Activated CD8-positive, alpha-beta T cell treated with anti-CD3 and anti-CD28 coated beads, Interleukin-2, amount 10 ng/mL, durations not matched to agents 7 days and 5 days (primary cell): Measurements from ENCODE around the gene C10orf67. TPM values are rescaled to one million over a fixed set of nuclear protein-coding genes. Genes with fewer than 3 reads are reported as not detected.
"Not testable (repeated sequence)": the region's sequence is repeated elsewhere in the genome, so short reads cannot be mapped to it uniquely, and the experiment has no call there.

Experiments
- ATAC-seq: fragments of 150-1000 bp; cut with Tn5 transposase; one replicate; pipeline ENCODE4 v1.10.0; 2021; ENCODE audit warnings: moderate library complexity
- CTCF ChIA-PET: fragments of 350-600 bp; sonication (Branson Sonifier 250); formaldehyde crosslinking; loops from one replicate; lab custom pipeline; 2021; ENCODE audit warnings: antibody characterized with exemption; lab: Charles Lee
- POLR2A ChIA-PET: fragments of 350-600 bp; sonication (Branson Sonifier 250); formaldehyde crosslinking; loops from one replicate; lab custom pipeline; 2021; ENCODE audit warnings: antibody characterized with exemption; lab: Charles Lee
- DNase-seq: peaks from one replicate; pipeline ENCODE4 v3.0.0-alpha.2; 2020
- H3K27ac Mint-ChIP-seq: one replicate; pipeline ENCODE4 v1.8.0; 2021; ENCODE audit warnings: mild to moderate bottlenecking, mixed read lengths
- H3K27me3 Mint-ChIP-seq: one replicate; pipeline ENCODE4 v1.8.0; 2021; ENCODE audit warnings: low read depth, mixed read lengths
- H3K36me3 Mint-ChIP-seq: one replicate; pipeline ENCODE4 v1.8.0; 2021; ENCODE audit warnings: low read depth, mixed read lengths
- H3K4me1 Mint-ChIP-seq: one replicate; pipeline ENCODE4 v1.8.0; 2021; ENCODE audit warnings: low read depth, mixed read lengths
- H3K4me3 Mint-ChIP-seq: one replicate; pipeline ENCODE4 v1.8.0; 2021; ENCODE audit warnings: mild to moderate bottlenecking, mixed read lengths
- H3K9me3 Mint-ChIP-seq: one replicate; pipeline ENCODE4 v1.8.0; 2022; ENCODE audit warnings: mixed read lengths; ENCODE audit not compliant: insufficient read depth
- total RNA-seq, 2 experiments: library from RNA; stranded (reverse); gene quantifications; one replicate each; pipeline ENCODE4 v1.2.3, GENCODE V29; 2021

C10orf67 gene
- total RNA-seq, 2 experiments from 2014 or later = not detected

DNA sequence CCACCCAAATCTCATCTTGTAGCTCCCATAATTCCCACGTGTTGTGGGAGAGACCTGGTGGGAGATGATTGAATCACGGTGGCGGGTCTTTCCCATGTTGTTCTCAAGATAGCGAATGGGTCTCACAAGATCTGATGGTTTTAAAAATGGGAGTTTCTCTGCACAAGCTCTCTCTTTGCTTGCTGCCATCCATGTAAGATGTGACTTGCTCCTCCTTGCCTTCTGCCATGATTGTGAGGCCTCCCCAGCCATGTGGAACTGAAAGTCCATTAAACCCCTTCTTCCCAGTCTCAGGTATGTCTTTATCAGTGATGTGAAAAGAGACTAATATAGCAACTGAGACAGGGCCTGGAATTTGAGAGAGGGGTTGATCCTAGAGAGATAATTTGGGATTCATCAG is 91.7 kb downstream of the C10orf67 start:
- H3K4me1 Mint-ChIP-seq, H3K36me3 Mint-ChIP-seq, DNase-seq, H3K27ac Mint-ChIP-seq, CTCF ChIA-PET, H3K4me3 Mint-ChIP-seq, ATAC-seq, H3K9me3 Mint-ChIP-seq, H3K27me3 Mint-ChIP-seq, POLR2A ChIA-PET: not testable (repeated sequence)

DNA sequence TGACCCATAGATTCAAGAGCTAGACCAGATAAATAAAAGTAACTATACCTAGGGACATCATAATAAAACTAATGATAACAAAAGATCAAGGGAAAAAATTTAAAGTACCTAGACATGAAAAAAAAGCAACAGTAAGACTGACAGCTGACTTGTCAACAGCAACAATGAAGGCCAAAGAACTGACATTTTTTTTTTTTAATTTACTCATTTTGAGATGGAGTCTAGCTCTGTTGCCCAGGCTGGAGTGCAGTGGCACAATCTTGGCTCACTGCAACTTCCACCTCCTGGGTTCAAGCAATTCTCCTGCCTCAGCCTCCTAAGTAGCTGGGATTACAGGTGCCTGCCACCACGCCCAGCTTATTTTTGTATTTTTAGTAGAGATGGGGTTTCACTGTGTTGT is 102.8 kb downstream of the C10orf67 start:
- not testable (repeated sequence) for H3K36me3 Mint-ChIP-seq, H3K4me3 Mint-ChIP-seq

DNA sequence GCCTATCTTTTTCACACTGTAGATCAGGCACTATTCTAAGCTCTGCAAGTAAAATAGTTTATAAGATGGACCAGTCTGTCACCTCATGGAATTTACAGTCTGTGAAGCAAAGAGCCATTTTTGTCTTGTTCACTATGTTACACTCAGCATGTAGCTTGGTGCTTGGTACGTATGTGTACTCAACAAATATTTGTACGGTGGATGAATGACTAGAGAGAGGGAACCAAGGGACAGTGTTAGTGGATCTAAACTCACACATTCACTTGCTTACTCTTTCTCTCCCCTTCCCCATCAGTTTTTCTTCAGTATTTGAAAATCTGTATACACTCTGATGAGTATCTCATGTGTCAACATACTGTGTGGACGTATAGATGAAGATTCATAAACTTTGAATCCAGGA is 106.6 kb downstream of the C10orf67 start:
- ChIA-PET POLR2A (interaction anchor here (0.6 kb wide), 1 partner anchor 1334 kb away, joined by 3 read pairs; no protein-coding TSS in a partner anchor), CTCF (interaction anchor here (1.6 kb wide), 1 partner anchor 80 kb away, joined by 4 read pairs; no protein-coding TSS in a partner anchor)
- Mint-ChIP-seq H3K9me3 (no peaks in the 10 kb centered on the region), H3K4me3 (no peak overlapping the region), H3K27me3 (no peaks in the 10 kb centered on the region), H3K4me1 (no peaks in the 10 kb centered on the region), H3K27ac (no peak overlapping the region), H3K36me3 (no peaks in the 10 kb centered on the region)
- no peak for ATAC-seq
- no peak for DNase-seq

More for the DNA sequence above, 102.8 kb downstream of the C10orf67 start:
- CTCF ChIA-PET, DNase-seq, ATAC-seq, H3K9me3 Mint-ChIP-seq, POLR2A ChIA-PET, H3K27me3 Mint-ChIP-seq, H3K27ac Mint-ChIP-seq, H3K4me1 Mint-ChIP-seq: not testable (repeated sequence)

DNA sequence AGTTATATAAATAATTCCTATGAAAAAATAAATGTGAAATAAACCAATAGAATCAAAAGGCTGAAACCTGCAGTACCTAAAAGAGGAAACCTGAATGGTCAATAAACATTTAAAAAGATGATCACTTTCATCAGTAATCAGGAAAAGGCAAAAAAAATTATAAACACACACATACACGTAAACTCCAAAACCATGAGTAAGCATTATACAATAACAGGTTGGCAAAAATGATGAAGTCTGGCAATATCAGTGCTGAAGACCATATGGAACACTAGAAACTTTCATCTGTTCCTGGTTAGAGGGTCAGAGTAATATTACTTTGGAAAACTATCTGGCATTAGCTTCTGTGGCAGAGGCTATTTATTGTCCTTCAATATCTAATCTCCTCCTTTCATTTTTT is 114.0 kb downstream of the C10orf67 start:
- ChIA-PET POLR2A (no interaction called here), CTCF (no interaction called here)
- H3K9me3 Mint-ChIP-seq = no peaks in the 10 kb centered on the region
- H3K27me3 Mint-ChIP-seq = no peaks in the 10 kb centered on the region
- no peaks in the 10 kb centered on the region for H3K4me1 Mint-ChIP-seq
- ATAC-seq (no peak), DNase-seq (no peak)
- H3K4me3 Mint-ChIP-seq = no peak overlapping the region
- no peak overlapping the region for H3K27ac Mint-ChIP-seq
- no peaks in the 10 kb centered on the region for H3K36me3 Mint-ChIP-seq

DNA sequence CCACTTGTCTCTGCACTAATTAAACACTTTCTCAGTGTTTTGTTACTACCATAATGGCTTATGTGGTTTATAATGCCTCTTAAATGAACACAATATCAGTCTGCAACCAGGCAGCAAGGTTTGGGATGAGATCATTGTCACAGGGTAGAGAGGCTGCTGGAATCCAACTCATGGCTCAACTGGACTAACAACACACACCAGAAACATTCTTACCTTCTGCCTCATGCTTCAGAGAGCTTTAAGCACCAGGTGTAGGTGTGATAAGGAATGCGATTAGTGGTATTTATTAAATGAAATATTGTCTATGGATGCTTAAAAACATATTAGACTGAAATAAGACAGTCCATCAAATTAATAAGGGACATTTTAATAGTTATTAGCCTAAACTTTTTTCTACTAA is 127.1 kb downstream of the C10orf67 start:
- Mint-ChIP-seq H3K27ac (no peak overlapping the region), H3K36me3 (no peaks in the 10 kb centered on the region), H3K4me3 (no peak overlapping the region), H3K27me3 (peaks cover 13% of the 10 kb centered on the region), H3K4me1 (no peaks in the 10 kb centered on the region), H3K9me3 (no peaks in the 10 kb centered on the region)
- ChIA-PET POLR2A (no interaction called here), CTCF (no interaction called here)
- DNase-seq = no peak
- no peak for ATAC-seq

DNA sequence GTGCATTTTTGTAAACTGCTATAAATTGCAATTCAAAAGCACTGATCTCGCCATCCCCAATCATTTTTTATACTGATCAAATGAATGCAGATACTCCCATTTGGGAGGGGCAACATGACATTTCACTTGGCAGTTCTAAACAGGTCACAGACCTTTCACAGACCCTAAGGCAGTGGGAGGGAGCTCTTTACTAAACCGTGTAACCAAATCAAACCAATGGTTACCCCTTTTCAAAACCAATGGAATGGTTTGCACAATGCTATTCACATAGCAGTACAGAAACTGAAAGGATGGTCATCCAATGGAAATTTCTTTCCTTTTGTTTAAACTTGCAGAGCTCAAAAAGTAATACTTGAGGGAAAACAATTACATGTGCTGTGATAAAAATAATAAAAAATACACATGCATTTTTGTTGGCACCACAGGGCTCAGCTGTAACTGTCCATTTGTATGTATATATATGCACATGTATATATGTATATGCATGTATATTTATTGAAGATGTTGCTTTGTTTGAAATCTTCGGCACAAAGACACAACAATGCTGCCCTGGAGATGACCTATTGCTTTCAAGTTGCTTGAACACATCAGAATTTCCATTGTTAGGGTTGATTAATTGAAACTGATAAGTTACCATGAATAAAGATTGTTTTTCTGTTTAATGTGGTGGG is 138.5 kb downstream of the C10orf67 start:
- no peaks in the 10 kb centered on the region for H3K9me3 Mint-ChIP-seq
- no peak overlapping the region for H3K4me3 Mint-ChIP-seq
- H3K36me3 Mint-ChIP-seq = no peaks in the 10 kb centered on the region
- no peak for ATAC-seq
- POLR2A ChIA-PET = no interaction called here
- CTCF ChIA-PET = interaction anchor here (0.6 kb wide), 1 partner anchor 672 kb away, joined by 3 read pairs; no protein-coding TSS in a partner anchor
- DNase-seq = no peak
- H3K27me3 Mint-ChIP-seq = peaks cover 46% of the 10 kb centered on the region
- no peak overlapping the region for H3K27ac Mint-ChIP-seq
- H3K4me1 Mint-ChIP-seq = no peaks in the 10 kb centered on the region

DNA sequence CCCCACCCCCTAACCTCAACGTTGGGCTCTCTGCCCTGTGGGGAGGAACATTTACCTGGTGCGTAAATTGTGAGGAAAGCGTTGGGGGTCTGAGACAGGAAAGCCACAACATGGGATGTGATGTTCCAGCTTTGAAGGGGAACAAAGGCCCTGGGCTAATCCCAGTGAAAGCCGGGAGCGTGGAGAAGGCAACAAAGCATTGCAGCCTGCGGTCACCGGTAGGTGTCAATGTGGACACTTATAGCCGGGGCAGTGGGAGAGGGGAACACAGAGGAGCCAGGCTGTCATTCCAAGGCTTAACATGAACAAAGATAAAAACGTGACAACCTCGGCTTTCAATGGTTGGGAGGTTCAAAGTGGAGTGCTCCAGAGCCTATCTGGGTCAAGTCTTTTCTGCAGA is 139.8 kb downstream of the C10orf67 start:
- no peak overlapping the region for H3K27ac Mint-ChIP-seq
- ChIA-PET POLR2A (no interaction called here), CTCF (no interaction called here)
- H3K36me3 Mint-ChIP-seq = no peaks in the 10 kb centered on the region
- peaks cover 59% of the 10 kb centered on the region for H3K27me3 Mint-ChIP-seq
- DNase-seq = no peak
- no peak overlapping the region for H3K4me3 Mint-ChIP-seq
- no peaks in the 10 kb centered on the region for H3K9me3 Mint-ChIP-seq
- no peak for ATAC-seq
- H3K4me1 Mint-ChIP-seq = peaks cover 5% of the 10 kb centered on the region

DNA sequence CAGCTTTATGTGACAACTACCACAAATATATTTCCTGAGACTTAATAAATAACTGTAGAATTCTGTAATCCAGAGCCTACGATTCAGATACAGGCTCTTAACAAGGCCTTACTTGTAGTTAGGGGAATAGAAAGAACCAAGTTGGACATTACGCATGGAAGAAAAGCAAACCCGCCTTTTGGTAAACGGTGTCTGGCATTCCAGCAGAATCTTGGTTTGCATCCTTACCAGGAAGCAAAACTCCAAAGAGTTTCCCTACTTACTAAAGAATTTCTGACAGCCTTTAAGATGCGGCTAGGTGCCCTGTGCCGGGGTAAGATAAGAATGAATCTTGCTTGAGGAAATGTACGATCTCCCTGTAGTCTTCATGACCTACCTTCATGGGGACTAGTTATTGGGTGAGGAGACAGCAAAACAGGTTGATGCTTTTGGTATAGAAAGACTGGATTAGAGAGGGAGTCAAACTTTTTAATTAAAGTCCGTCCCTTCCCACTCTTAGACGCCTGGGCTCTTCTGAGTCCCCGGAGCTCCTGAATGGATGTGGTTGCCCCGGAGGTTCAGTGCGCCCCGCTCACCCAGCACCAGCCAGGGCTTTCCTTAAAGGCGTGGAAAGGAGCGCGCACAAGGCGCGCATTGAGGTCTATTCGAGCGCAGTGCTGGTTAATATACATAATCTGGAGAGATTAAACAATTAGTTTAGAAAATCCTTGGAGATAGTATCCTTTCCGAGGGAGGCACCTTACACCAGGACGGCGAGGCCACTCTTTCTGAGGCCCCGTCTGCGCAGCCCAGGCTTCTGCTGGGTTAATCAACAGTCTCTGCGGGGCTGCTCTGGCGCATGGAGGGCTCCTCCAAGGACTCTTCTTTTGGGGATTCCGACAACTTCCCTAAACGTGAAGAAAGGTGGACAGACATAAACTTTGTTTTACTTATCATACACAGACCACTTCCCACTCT is 140.9 kb downstream of the C10orf67 start:
- Mint-ChIP-seq H3K4me3 (no peak overlapping the region), H3K4me1 (peaks cover 8% of the 10 kb centered on the region), H3K27me3 (peaks cover 60% of the 10 kb centered on the region), H3K27ac (no peak overlapping the region), H3K36me3 (no peaks in the 10 kb centered on the region), H3K9me3 (no peaks in the 10 kb centered on the region)
- CTCF ChIA-PET = no interaction called here
- ATAC-seq (no peak), DNase-seq (no peak)
- POLR2A ChIA-PET = no interaction called here

DNA sequence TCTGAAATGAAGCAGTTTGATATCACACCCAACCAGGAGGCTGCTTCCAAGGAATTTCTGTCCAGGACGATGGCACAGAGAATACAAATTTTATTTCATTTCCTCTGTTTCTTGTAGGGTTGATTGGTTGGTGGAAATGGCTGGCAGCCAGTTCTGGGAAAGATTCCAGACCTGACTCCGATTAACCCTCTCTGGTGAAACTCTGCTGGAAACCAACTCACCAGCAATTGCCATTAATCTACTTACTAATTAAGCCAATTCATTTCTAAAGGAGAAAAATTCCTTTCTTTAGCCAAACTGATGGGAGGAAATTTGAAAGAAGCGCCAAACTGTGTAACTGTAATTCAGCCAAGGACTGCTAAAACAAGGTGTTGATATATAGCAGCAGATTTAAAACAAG is 141.8 kb downstream of the C10orf67 start:
- no peaks in the 10 kb centered on the region for H3K9me3 Mint-ChIP-seq
- H3K4me1 Mint-ChIP-seq = peaks cover 12% of the 10 kb centered on the region
- DNase-seq (no peak), ATAC-seq (no peak)
- no peaks in the 10 kb centered on the region for H3K36me3 Mint-ChIP-seq
- ChIA-PET POLR2A (no interaction called here), CTCF (no interaction called here)
- H3K27me3 Mint-ChIP-seq = peaks cover 69% of the 10 kb centered on the region
- no peak overlapping the region for H3K4me3 Mint-ChIP-seq
- no peak overlapping the region for H3K27ac Mint-ChIP-seq

DNA sequence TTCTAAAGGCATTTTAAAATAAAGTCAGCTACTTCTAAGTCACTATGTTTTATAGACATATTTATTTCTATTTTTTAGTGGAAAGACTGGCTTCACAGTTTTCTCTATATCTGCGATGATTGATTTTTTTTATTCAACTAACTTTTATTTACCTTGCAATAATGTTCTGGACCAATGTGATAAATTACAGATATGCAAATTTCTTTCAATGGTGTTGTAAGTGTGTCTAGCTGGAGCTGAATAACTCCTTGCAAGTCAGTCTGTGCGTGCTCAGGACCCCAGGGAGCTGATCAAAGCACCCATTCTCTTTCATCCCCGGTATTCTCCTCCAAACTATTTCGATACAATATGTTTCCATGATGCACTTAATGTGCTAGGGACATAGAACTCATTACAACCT is 142.8 kb downstream of the C10orf67 start:
- H3K36me3 Mint-ChIP-seq = no peaks in the 10 kb centered on the region
- H3K27ac Mint-ChIP-seq = no peak overlapping the region
- ATAC-seq = no peak
- no peak for DNase-seq
- CTCF ChIA-PET = interaction anchor here (0.9 kb wide), 1 partner anchor 10 kb away, joined by 4 read pairs; no protein-coding TSS in a partner anchor
- POLR2A ChIA-PET = no interaction called here
- no peak overlapping the region for H3K4me3 Mint-ChIP-seq
- peaks cover 74% of the 10 kb centered on the region for H3K27me3 Mint-ChIP-seq
- H3K4me1 Mint-ChIP-seq = peaks cover 12% of the 10 kb centered on the region
- no peaks in the 10 kb centered on the region for H3K9me3 Mint-ChIP-seq

DNA sequence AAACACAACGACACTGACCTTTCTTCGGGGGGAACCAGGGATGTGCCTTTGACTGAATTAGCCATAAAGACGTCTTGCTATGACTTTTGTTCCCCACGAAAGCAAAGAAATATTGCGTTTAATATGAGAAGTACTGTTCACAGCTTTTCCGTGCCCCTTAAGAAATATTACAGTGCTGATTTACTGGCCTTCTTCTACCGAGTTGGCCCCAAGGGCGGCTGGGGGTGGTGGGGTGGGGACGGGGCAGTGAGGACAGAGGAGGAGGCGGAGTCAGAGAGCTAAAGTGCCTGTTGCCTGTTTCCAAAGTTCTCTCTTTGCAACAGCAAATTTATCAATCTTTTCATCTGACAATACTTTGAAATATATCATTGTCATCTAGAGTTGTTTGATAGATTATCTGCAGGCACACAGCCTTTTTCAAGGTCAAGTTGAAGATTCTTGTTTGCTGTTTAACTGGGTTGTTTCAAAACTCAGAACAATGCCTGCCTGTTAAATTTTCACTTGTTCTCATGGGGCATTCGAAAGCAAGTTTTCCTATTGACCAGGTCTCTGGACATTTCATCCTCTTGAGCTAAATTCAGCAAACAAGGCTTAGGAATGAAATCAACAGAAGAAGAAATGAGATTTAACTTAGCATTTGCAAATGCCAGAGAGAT is 143.5 kb downstream of the C10orf67 start:
- H3K4me1 Mint-ChIP-seq = peaks cover 12% of the 10 kb centered on the region
- CTCF ChIA-PET = interaction anchor here (0.9 kb wide), 1 partner anchor 11 kb away, joined by 4 read pairs; no protein-coding TSS in a partner anchor

More for the DNA sequence above, 143.5 kb downstream of the C10orf67 start:
- DNase-seq (no peak), ATAC-seq (no peak)
- Mint-ChIP-seq H3K27me3 (peaks cover 79% of the 10 kb centered on the region), H3K36me3 (no peaks in the 10 kb centered on the region), H3K27ac (no peak overlapping the region), H3K4me3 (no peak overlapping the region), H3K9me3 (no peaks in the 10 kb centered on the region)
- POLR2A ChIA-PET = no interaction called here
